ENCODE measurements around the gene FLT1.

FLT1 gene

GRCh38 chr13:28349907-28350654 is 144.8 kb downstream of the FLT1 start:
- DNase-seq (ENCODE audit: low read depth in 2 of 2, low spot score in 1 of 2): no peak

- no peak for DNase-seq (ENCODE audit: low read depth in 2 of 2, low spot score in 1 of 2)
Measured at GRCh38 chr13:28349371-28349770, 145.6 kb downstream of the FLT1 start.

- DNase-seq (ENCODE audit: low read depth in 2 of 2, low spot score in 1 of 2): no peak
Measured at GRCh38 chr13:28347456-28348371, 147.2 kb downstream of the FLT1 start.

GRCh38 chr13:28346154-28346553 is 148.8 kb downstream of the FLT1 start:
- no peak for DNase-seq (ENCODE audit: low read depth in 2 of 2, low spot score in 1 of 2)

- no peak for DNase-seq (ENCODE audit: low read depth in 2 of 2, low spot score in 1 of 2)
Measured at GRCh38 chr13:28344163-28344562, 150.8 kb downstream of the FLT1 start.

GRCh38 chr13:28342251-28342650 is 152.7 kb downstream of the FLT1 start:
- DNase-seq (ENCODE audit: low read depth in 2 of 2, low spot score in 1 of 2): no peak

- no peak for DNase-seq (ENCODE audit: low read depth in 2 of 2, low spot score in 1 of 2)
Measured at GRCh38 chr13:28340272-28340793, 154.6 kb downstream of the FLT1 start.

GRCh38 chr13:28339419-28339818 is 155.5 kb downstream of the FLT1 start:
- no peak for DNase-seq (ENCODE audit: low read depth in 2 of 2, low spot score in 1 of 2)

- no peak for DNase-seq (ENCODE audit: low read depth in 2 of 2, low spot score in 1 of 2)
Measured at GRCh38 chr13:28338742-28339141, 156.2 kb downstream of the FLT1 start.

- no peak for DNase-seq (ENCODE audit: low read depth in 2 of 2, low spot score in 1 of 2)
Measured at GRCh38 chr13:28338006-28338574, 156.8 kb downstream of the FLT1 start.

- no peak for DNase-seq (ENCODE audit: low read depth in 2 of 2, low spot score in 1 of 2)
Measured at GRCh38 chr13:28337166-28338005, 157.5 kb downstream of the FLT1 start.

GRCh38 chr13:28336193-28336657 is 158.7 kb downstream of the FLT1 start:
- DNase-seq (ENCODE audit: low read depth in 2 of 2, low spot score in 1 of 2): no peak

GRCh38 chr13:28333204-28333881 is 161.6 kb downstream of the FLT1 start:
- no peak for DNase-seq (ENCODE audit: low read depth in 2 of 2, low spot score in 1 of 2)

GRCh38 chr13:28329395-28330158 is 165.4 kb downstream of the FLT1 start:
- no peak for DNase-seq (ENCODE audit: low read depth in 2 of 2, low spot score in 1 of 2)

- no peak for DNase-seq (ENCODE audit: low read depth in 2 of 2, low spot score in 1 of 2)
Measured at GRCh38 chr13:28328271-28328607, 166.7 kb downstream of the FLT1 start.

GRCh38 chr13:28327373-28328270 is 167.3 kb downstream of the FLT1 start:
- DNase-seq (ENCODE audit: low read depth in 2 of 2, low spot score in 1 of 2): no peak

GRCh38 chr13:28326056-28326455 is 168.9 kb downstream of the FLT1 start:
- DNase-seq (ENCODE audit: low read depth in 2 of 2, low spot score in 1 of 2): no peak

- DNase-seq (ENCODE audit: low read depth in 2 of 2, low spot score in 1 of 2): no peak
Measured at GRCh38 chr13:28325022-28325421, 169.9 kb downstream of the FLT1 start.
